Frontal cortex (tissue), 4 donors: ENCODE data around the gene NFASC. TPM values are rescaled to one million over a fixed set of nuclear protein-coding genes. Genes with fewer than 3 reads are reported as not detected.

Experiments
- DNase-seq, 2 donors: peaks; one replicate each; pipeline ENCODE4 v3.0.0; 2012; ENCODE audit warnings: low spot score in 2 of 2
- FAIRE-seq: peaks from 2 replicates; lab custom pipeline; 2012; peaks lifted over from hg19 to GRCh38; lab: Jason Lieb, UNC
- total RNA-seq: library from RNA; depleted of rRNA; stranded (reverse); fragments of >200 nt; gene quantifications from one replicate; pipeline ENCODE4 v1.2.3, GENCODE V29; 2014
- donor health status: control.
- donor health status: control.
- donor health status: control.

The NFASC gene
- total RNA-seq, 1 donor from 2014 or later, result 27.3 TPM

DNA sequence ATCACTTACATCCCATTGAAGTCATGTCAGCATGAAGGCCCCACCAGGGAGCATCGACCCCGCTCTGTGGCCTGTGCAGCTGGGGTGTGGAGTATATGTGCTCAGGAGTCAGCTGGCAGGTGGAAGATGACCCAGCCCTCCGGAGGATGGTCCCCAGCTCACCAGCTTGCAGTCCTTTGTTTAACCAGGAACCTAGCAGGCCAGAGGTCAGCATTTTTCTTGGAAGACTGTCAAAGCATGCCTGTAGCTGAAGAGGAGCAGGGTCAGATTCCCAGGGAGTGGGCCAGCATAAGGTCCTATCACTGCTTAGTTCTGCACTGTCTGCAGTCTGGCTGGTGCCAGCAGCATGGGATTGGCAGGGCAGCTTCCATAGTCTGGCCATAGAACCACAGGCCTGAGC lies 12.7 kb downstream of the NFASC start:
- DNase-seq, result no peak
- FAIRE-seq, result no peak

DNA sequence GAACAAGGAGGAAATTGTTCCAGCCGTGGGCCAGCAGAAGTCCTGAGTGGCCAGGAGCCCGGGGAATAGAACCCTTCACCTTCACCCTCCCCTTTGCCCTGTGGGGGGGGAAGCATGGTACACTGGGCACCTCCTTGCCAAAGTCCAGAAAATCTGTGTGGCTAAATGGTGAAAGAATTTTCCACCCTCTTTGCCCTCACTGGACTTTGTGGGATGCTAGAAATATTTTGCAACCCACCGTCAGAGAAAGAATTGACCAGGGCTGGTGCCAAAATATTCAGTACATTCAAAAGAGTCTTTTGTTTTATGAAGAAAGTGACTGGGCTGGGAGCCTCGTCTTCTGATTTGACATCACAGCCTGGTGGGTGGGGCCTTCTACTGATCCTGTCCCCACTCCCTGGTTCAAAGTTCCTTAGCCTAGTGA lies 14.6 kb downstream of the NFASC start:
- DNase-seq (no peak), FAIRE-seq (peak; percentile 69)

GRCh38 chr1:204885790-204886189 lies 15.1 kb downstream of the NFASC start:
- no peak for DNase-seq

GRCh38 chr1:204887846-204888245 lies 17.2 kb downstream of the NFASC start:
- FAIRE-seq (no peak), DNase-seq (no peak)

More at GRCh38 chr1:204885790-204886189, 15.1 kb downstream of the NFASC start:
- FAIRE-seq, result no peak

DNA sequence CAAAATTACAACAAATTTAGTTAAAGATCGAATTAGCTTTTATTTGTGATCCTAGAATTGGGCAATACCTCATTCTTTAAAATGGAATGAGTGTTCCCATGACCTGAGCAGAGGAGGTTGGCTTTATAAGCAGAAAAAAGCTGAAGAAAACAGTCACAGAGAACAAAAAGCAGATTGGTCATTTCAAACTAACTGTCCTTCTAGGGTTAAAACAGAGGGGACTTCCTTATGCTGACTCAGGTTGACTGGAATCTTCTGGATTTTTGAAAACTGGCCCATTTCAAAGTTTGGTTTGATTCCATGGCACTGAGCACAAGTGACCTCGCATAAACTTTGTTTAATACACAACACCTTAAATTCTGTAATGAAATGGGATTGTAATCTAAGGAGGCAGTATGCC lies 17.6 kb downstream of the NFASC start:
- FAIRE-seq (no peak), DNase-seq (no peak)

DNA sequence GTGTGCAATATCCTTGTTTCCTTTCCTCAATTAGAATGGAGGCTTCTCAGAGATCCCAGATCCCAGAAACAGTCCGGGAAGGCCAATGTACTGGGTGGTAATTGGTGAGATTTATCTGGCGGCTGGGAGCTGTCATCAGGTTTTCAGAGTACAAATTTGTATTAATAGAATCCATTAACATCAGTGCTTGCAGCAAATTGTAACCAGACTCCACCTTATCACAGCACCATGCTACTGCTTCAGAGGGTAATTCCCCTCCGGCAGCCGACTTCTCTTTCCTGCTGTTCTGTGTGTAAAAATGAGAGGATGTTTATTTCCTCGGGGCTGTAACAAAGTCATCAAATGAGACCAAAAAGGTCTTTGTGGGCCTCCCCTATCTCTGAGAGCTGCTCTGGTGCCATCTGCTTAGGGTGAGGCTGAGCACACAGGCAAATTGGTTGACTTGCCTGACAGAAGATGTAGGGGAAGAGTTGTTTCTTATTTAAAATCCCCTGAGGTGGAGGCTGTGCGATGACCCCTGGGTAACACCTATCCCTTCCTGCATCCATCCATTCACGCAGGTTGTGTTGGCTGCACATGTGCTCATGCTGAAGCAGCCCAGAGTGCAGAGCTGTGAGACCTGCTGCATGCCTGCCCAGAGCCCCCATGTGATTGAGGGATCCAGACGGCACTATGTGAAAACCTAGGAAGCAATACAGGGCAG lies 19.2 kb downstream of the NFASC start:
- DNase-seq (no peak), FAIRE-seq (no peak)

GRCh38 chr1:204891860-204892259 lies 21.2 kb downstream of the NFASC start:
- FAIRE-seq, result no peak
- DNase-seq, result no peak

GRCh38 chr1:204894031-204894430 lies 23.4 kb downstream of the NFASC start:
- FAIRE-seq (no peak), DNase-seq (no peak)

DNA sequence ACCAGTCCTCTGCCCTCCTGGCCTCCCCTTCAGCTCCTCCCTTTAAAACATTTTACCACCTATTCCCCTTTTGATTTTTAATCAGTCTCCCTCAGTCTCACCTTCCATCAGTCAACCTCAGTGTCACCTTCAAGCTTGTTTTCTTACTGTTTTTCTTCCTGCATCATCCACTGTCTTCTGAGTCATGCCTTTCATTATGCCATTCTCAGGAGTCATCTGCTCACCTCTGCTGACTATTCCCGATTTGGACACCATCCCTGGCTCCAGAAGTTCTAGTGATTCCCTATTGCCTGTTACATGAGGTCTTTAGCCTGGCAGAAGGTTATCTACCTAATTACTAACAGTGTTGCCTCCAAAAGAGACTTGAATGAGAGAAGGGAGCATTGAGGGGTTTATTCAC lies 23.9 kb downstream of the NFASC start:
- DNase-seq (no peak), FAIRE-seq (no peak)

DNA sequence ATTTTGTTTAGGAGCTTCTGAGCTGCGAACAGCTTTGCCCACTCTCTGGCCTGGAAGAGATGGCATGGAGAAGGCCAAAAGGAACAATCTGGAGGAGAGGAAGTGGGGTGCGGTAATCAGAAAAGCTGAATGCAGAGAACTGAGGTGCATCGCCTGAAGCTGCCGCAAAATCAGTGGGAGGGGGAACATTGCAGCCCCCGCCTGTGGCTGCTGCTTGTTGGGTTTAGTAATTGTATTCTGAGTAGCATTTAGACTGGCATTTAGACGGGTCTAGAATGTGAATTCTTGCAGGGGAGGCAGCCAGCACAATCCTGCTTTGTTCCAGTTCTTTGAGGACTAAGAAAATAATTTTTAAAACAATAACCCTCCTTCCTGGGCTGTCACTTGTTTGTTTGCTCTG lies 25.4 kb downstream of the NFASC start:
- FAIRE-seq, result no peak

GRCh38 chr1:204896787-204897469 lies 26.3 kb downstream of the NFASC start:
- DNase-seq, result no peak
- no peak for FAIRE-seq

More for the DNA sequence above, 25.4 kb downstream of the NFASC start:
- DNase-seq, result no peak

GRCh38 chr1:204900721-204901120 lies 30.1 kb downstream of the NFASC start:
- DNase-seq (no peak), FAIRE-seq (no peak)

DNA sequence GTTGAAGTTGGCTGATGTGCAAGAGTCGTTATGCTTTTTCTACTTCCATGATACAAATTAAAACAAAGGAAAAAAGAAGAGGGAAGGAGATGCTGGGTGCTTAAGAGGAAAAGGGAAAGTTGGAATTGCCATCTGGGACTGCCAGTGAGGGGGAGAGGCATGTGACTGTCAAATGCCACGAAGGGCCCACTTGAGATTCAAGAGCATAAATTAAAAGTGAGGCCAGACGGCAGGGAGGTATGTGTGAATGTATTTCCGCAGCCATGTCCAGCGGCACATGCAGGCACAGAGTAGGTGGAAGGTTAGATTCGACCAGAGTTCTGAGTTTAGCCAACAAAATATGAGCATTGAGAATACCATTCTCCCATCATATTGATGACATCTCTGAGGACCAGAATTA lies 32.0 kb downstream of the NFASC start:
- DNase-seq (no peak), FAIRE-seq (no peak)

DNA sequence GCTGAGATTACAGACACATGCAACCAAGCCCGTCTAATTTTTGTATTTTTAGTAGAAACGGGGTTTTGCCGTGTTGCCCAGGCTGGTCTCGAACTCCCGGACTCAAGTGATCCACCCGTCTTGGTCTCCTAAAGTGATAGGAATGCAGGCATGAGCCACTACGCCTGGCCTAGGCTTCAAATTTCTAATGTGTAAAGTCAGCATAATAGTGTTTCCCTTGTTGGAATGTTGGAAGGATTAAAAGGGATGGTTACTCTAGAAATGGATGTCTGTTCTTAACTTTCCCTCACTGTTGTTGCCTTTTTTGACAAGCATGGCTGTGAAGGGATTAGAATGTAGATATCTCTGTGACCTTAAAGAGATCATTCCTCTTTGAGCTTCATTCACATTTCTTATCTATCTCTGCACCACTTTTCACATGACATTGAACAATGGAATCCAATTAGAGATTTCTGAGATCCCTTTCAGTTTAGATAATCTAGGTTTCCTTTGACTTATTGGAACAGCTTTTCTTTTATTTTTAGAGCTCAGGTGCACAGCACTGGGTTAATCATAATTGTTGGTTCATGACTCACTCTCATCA lies 33.7 kb downstream of the NFASC start:
- FAIRE-seq, result no peak
- no peak for DNase-seq

- no peak for DNase-seq
- FAIRE-seq, result no peak
Observed at GRCh38 chr1:204909109-204909508, 38.4 kb downstream of the NFASC start.

GRCh38 chr1:204915861-204916495 lies 45.3 kb downstream of the NFASC start:
- DNase-seq (no peak), FAIRE-seq (no peak)

DNA sequence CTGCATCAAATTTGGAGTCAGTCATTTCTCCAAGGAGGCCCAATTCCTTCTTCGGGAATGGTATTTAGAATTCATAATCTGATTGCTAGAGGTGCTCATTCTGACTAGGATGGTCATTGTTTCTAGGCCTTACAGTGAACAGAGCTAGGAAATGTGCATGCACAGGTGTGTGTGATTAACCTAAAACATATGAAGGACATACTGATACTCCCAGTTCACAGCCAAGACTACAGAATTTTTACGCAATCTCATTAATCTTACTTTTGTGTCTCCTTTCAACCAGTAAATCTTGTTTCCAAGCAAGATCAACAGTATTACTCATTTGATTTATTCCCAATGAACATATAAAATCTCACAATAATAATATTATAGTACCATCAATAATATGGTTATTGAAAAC lies 47.1 kb downstream of the NFASC start:
- FAIRE-seq, result no peak
- DNase-seq, result no peak

- DNase-seq, result no peak
- no peak for FAIRE-seq
Observed at GRCh38 chr1:204920511-204920910, 49.8 kb downstream of the NFASC start.

GRCh38 chr1:204920967-204921366 lies 50.3 kb downstream of the NFASC start:
- FAIRE-seq (no peak), DNase-seq (no peak)

DNA sequence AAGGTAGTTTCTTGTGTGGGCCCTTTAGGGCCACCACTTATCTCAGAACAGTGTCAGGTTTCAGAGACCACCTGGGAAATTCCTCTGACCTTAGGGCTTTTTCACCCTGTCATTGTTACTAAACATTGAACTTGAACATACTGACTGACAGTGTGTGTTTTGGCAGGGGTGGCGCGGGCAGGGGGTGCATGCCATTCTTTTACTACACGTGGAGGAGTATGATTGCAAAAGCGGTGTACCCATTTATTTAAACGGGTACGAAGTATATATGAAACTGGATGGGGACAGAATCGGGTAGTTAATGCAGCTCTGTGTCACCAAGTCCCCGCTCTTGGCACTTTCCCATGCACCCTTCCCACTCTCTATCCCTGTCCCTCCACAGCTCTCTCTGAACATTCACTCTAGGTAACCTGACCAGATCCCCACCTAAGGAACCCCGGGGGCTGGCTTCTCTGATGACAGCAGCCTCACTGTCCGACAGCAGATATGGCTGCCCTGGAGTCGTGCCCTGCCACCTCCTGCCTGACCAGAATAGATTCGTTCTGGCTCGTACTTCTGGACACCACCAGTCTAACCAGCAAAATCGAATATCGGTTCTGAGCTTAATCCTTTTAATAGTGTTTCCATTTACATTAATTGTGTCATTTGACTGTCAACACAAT lies 51.3 kb downstream of the NFASC start:
- DNase-seq (no peak), FAIRE-seq (no peak)
